ENCODE data around the gene GALNT4. TPM values are rescaled to one million over a fixed set of nuclear protein-coding genes. Genes with fewer than 3 reads are reported as not detected.

The GALNT4 gene
- total RNA-seq, 1 experiment from 2014 or later = 2.1 TPM

DNA sequence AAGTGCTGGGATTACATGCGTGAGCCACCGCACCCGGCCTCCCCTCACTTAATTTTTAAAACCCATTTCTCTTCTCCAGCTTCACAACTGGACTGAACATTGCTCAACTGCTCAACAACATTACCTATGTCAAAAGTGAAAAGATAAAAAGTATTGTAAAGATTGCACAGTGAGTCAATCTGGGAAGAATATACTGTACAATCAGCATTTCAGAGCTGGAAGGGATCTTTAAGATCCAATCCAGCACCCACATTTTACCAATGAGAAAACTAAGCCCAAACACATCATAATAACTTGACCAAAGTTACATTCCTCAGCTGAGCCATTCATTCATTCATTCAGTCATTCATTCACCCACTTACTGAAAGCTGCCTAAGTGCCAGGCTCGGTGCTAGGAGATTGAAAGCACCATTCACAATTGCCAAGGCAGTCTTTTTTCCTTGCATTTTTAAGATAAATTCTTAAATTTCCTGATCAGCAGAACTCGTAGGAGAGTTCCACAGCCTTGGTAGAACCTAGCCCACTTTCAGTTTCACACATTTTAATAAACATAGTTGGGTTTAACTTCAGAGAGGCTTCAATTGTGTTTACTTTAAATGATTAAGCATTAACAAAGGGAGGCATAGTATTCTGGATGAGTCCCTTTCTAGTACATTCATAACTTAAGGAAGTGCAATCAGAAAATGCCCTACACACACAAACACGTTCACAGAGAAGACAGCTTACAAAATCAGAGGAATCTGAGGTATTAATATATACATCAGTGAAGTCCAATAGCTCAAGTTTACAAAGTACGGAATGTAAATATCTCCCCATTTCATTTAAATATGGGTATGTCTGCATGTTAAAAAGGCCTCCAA is 3.0 kb downstream of the GALNT4 start:
- Histone ChIP-seq H3K36me3 (replicated peaks; ENCODE audit: control insufficient read depth, insufficient read depth, low read length) (no peaks in the 10 kb centered on the region), H3K27me3 (ENCODE audit: control insufficient read depth, insufficient read depth, low read length) (no peaks in the 10 kb centered on the region), H3K4me3 (ENCODE audit: insufficient read depth, low read depth, low read length) (no peak overlapping the region)
- no peak for DNase-seq

- no peaks in the 10 kb centered on the region for H3K36me3 ChIP-seq (replicated peaks; ENCODE audit: control insufficient read depth, insufficient read depth, low read length)
- DNase-seq = no peak
- H3K4me3 ChIP-seq (ENCODE audit: insufficient read depth, low read depth, low read length) = no peak overlapping the region
- no peaks in the 10 kb centered on the region for H3K27me3 ChIP-seq (ENCODE audit: control insufficient read depth, insufficient read depth, low read length)
These were observed 6.9 kb downstream of the GALNT4 start for GRCh38 chr12:89517720-89518119.

GRCh38 chr12:89516633-89517032 is 8.0 kb downstream of the GALNT4 start:
- DNase-seq = no peak
- Histone ChIP-seq H3K36me3 (replicated peaks; ENCODE audit: control insufficient read depth, insufficient read depth, low read length) (no peaks in the 10 kb centered on the region), H3K27me3 (ENCODE audit: control insufficient read depth, insufficient read depth, low read length) (no peaks in the 10 kb centered on the region), H3K4me3 (ENCODE audit: insufficient read depth, low read depth, low read length) (no peak overlapping the region)

DNA sequence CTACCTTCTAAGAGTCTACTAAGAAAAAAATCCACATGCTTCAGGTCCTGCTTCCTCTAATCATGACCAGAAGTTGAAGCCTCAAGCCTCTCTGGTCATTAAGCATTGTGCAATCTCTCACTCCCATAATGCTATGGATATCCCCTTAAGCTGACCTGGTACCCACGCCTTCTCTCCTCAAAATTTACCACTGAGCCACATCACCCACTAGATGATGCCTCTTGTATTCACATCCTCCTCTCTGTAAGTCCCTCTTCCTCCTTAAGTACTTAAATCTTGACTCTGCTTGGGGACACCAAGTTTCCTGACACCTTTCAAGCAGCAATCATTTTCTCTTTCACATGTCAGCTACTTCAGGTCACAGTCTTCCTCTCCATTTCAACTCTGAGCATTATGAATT is 9.8 kb downstream of the GALNT4 start:
- DNase-seq = no peak
- H3K36me3 ChIP-seq (replicated peaks; ENCODE audit: control insufficient read depth, insufficient read depth, low read length) = no peaks in the 10 kb centered on the region
- no peaks in the 10 kb centered on the region for H3K27me3 ChIP-seq (ENCODE audit: control insufficient read depth, insufficient read depth, low read length)
- H3K4me3 ChIP-seq (ENCODE audit: insufficient read depth, low read depth, low read length) = no peak overlapping the region

DNA sequence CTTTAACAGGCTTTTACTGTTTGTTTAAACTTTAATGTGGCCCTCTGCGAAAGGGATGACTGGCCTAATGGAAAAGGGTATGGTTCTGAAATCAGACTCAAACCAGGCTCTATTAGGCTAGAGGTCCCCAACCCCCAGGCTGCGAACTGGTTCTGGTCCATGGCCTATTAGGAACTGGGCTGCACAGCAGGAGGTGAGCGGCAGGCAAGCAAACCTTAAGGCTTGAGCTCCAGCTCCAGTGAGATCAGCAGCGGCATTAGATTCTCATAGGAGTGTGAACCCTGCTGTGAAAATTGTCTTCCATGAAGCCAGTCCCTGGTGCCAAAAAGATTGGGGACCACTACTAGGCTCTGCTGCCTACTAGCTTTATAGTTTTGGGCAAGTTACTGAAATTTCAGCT is 11.1 kb downstream of the GALNT4 start:
- Histone ChIP-seq H3K27me3 (ENCODE audit: control insufficient read depth, insufficient read depth, low read length) (no peaks in the 10 kb centered on the region), H3K36me3 (replicated peaks; ENCODE audit: control insufficient read depth, insufficient read depth, low read length) (no peaks in the 10 kb centered on the region), H3K4me3 (ENCODE audit: insufficient read depth, low read depth, low read length) (no peak overlapping the region)
- no peak for DNase-seq

GRCh38 chr12:89507015-89507824 is 17.4 kb downstream of the GALNT4 start:
- Histone ChIP-seq H3K4me3 (ENCODE audit: insufficient read depth, low read depth, low read length) (no peak overlapping the region), H3K27me3 (ENCODE audit: control insufficient read depth, insufficient read depth, low read length) (no peaks in the 10 kb centered on the region), H3K36me3 (replicated peaks; ENCODE audit: control insufficient read depth, insufficient read depth, low read length) (no peaks in the 10 kb centered on the region)
- DNase-seq = no peak

- no peak for DNase-seq
- no peaks in the 10 kb centered on the region for H3K36me3 ChIP-seq (replicated peaks; ENCODE audit: control insufficient read depth, insufficient read depth, low read length)
- no peaks in the 10 kb centered on the region for H3K27me3 ChIP-seq (ENCODE audit: control insufficient read depth, insufficient read depth, low read length)
- H3K4me3 ChIP-seq (ENCODE audit: insufficient read depth, low read depth, low read length) = no peak overlapping the region
These were observed 18.5 kb downstream of the GALNT4 start for GRCh38 chr12:89506050-89506449.

DNA sequence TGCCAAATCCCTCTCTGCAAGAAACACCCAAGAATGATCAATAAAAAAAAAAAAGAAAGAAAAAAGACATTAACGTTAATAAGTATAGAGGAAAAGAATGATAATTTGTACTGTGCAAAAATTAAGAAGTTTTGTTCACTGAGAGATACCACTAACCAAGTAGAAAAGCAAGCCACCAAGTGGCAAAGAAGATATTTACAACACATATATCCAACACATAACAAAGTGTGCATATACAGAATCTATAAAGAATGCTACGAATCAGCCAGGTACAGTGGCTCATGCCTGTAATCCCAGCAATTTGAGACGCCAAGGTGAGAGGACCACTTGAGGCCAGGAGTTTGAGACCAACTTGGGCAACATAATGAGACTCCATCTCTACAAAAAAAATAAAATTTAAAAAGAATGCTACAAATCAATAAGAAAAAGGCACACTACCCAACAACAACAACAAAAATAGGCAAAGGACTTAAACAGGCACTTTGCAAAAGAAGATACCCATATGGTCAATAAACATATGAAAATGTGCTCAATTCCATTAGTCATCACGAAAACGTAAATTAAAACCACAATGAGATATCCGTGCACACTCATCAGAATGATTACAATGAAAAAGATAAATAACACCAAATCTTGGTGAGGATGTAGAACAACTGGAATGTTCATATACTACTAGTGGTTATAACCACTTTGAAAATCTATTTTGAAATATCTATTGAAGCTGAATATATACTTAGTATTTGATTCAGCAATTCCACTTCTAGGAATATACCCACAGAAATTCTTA is 19.8 kb downstream of the GALNT4 start:
- H3K36me3 ChIP-seq (replicated peaks; ENCODE audit: control insufficient read depth, insufficient read depth, low read length) = no peaks in the 10 kb centered on the region
- DNase-seq = no peak
- no peaks in the 10 kb centered on the region for H3K27me3 ChIP-seq (ENCODE audit: control insufficient read depth, insufficient read depth, low read length)
- H3K4me3 ChIP-seq (ENCODE audit: insufficient read depth, low read depth, low read length) = no peak overlapping the region

- no peak overlapping the region for H3K4me3 ChIP-seq (ENCODE audit: insufficient read depth, low read depth, low read length)
- DNase-seq = no peak
- H3K36me3 ChIP-seq (replicated peaks; ENCODE audit: control insufficient read depth, insufficient read depth, low read length) = no peaks in the 10 kb centered on the region
- H3K27me3 ChIP-seq (ENCODE audit: control insufficient read depth, insufficient read depth, low read length) = no peaks in the 10 kb centered on the region
These were observed 22.8 kb downstream of the GALNT4 start for GRCh38 chr12:89501793-89502192.

DNA sequence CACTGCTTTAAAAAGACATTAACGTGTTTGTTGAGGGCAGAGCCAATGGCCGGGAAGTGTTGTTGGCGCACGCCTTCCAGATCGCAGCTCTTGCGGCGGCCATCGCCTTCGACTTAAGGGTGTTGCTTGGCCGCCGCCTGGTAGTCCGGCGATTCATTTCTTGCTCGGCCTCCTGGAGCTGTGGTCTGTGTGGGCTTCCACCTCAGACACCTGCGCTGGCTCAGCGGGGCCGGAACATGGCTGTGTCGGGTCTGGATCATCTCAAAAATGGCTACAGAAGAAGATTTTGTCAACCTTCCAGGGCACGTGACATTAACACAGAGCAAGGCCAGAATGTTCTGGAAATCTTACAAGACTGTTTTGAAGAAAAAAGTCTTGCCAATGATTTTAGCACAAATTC is 24.7 kb downstream of the GALNT4 start:
- H3K4me3 ChIP-seq (ENCODE audit: insufficient read depth, low read depth, low read length) = no peak overlapping the region
- H3K27me3 ChIP-seq (ENCODE audit: control insufficient read depth, insufficient read depth, low read length) = no peaks in the 10 kb centered on the region
- no peak for DNase-seq
- no peaks in the 10 kb centered on the region for H3K36me3 ChIP-seq (replicated peaks; ENCODE audit: control insufficient read depth, insufficient read depth, low read length)

DNA sequence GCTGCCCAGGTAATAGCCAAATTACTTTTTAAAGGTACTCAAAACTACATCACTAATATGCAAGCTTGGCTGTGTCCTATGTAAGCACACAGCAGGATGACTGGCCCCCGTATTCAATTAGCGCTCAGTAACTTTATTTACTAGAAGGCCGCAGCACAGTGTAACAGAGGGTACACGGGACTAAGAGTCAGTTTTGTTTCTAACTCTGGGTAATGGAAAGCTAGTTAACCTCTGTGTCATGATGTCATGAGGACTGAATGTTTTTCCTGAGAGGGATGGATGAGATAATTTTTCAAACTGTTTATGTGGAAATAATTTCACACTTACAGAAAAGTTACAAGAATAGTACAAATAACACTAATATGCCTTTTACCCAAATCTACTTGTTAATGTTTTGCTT is 27.1 kb downstream of the GALNT4 start:
- Histone ChIP-seq H3K4me3 (ENCODE audit: insufficient read depth, low read depth, low read length) (no peak overlapping the region), H3K36me3 (replicated peaks; ENCODE audit: control insufficient read depth, insufficient read depth, low read length) (no peaks in the 10 kb centered on the region), H3K27me3 (ENCODE audit: control insufficient read depth, insufficient read depth, low read length) (no peaks in the 10 kb centered on the region)
- DNase-seq = no peak

DNA sequence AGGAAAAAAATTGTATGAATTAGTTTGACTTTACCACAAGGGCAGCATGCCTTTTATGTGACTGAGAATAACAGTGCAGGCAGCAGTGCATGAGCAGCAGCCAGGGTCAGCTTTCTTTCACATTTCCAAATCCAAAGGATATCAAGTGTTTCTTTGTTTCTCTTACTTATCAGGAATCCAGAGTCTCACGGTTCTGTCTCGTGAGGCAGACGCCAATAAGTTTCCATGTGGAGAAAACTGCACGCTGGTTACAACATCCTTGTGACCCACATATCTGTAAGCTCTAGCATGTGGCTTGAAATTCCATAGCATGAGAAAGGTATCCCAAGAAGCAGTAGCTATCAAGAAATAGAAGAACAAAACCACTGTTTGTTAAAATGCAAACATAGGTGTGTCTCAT is 27.6 kb downstream of the GALNT4 start:
- no peak for DNase-seq
- Histone ChIP-seq H3K36me3 (replicated peaks; ENCODE audit: control insufficient read depth, insufficient read depth, low read length) (no peaks in the 10 kb centered on the region), H3K27me3 (ENCODE audit: control insufficient read depth, insufficient read depth, low read length) (no peaks in the 10 kb centered on the region), H3K4me3 (ENCODE audit: insufficient read depth, low read depth, low read length) (no peak overlapping the region)

DNA sequence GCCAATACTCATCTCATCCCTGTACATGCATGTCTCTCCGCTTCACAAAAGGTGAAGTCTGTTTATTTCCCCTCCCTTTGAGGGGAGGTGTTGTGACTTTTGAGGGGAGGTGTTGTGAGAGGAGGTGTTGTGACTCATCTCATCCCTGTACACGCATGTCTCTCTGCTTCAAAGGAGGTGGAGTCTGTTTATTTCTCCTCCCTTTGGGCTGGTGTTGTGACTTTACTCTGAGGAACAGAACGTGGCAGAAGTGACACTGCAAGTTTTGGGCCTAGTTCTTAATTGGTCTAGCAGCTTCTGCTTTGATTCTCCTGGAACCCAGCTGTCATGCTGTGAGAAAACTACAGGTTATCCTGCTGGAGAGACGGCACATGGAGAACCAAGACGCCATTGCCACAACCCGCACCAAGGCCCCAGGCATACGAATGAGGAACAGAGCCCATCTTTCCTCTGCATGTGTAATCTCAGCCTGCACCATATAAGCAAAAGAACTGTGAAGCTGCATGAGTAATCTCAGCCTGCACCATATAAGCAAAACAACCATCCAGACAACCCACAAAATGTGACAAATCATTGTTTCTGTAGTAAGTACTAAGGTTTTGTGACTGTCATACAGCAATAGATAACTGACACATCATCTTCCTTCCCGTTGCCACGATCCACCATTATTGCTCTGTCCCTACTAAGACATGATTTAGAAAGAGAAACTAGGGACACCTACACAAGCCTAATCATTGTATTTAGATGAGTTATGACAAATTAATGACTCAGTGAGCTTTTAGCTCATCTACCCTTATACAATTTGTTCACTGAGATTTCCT is 30.0 kb downstream of the GALNT4 start:
- H3K27me3 ChIP-seq (ENCODE audit: control insufficient read depth, insufficient read depth, low read length) = no peaks in the 10 kb centered on the region
- no peak for DNase-seq
- no peak overlapping the region for H3K4me3 ChIP-seq (ENCODE audit: insufficient read depth, low read depth, low read length)
- H3K36me3 ChIP-seq (replicated peaks; ENCODE audit: control insufficient read depth, insufficient read depth, low read length) = no peaks in the 10 kb centered on the region

Measured in H7 (cell line).